Activated CD8-positive, alpha-beta T cell treated with anti-CD3 and anti-CD28 coated beads for 36 hours (primary cell): ENCODE data around the gene SIRPB2. TPM values are rescaled to one million over a fixed set of nuclear protein-coding genes. Genes with fewer than 3 reads are reported as not detected.

Experiments used
- ATAC-seq: fragments of 200-7000 bp; cut with Tn5 transposase; one replicate; pipeline ENCODE4 v1.10.0; 2021; ENCODE audit warnings: mild to moderate bottlenecking, moderate library complexity
- CTCF ChIA-PET: fragments of 350-600 bp; sonication (Branson Sonifier 250); formaldehyde crosslinking; loops from one replicate; lab custom pipeline; 2021; ENCODE audit warnings: antibody characterized with exemption; lab: Charles Lee
- POLR2A ChIA-PET: fragments of 350-600 bp; sonication (Branson Sonifier 250); formaldehyde crosslinking; loops from one replicate; lab custom pipeline; 2021; ENCODE audit warnings: antibody characterized with exemption; lab: Charles Lee
- DNase-seq: peaks from one replicate; pipeline ENCODE4 v3.0.0-alpha.2; 2020
- H3K27ac Mint-ChIP-seq: one replicate; pipeline ENCODE4 v1.8.0; 2021; ENCODE audit warnings: mild to moderate bottlenecking, mixed read lengths
- H3K27me3 Mint-ChIP-seq: one replicate; pipeline ENCODE4 v1.8.0; 2021; ENCODE audit warnings: mixed read lengths
- H3K36me3 Mint-ChIP-seq: one replicate; pipeline ENCODE4 v1.8.0; 2021; ENCODE audit warnings: low read depth, mixed read lengths
- H3K4me1 Mint-ChIP-seq: one replicate; pipeline ENCODE4 v1.8.0; 2021; ENCODE audit warnings: low read depth, mixed read lengths
- H3K4me3 Mint-ChIP-seq: one replicate; pipeline ENCODE4 v1.8.0; 2021; ENCODE audit warnings: mild to moderate bottlenecking, moderate library complexity, mixed read lengths
- H3K9me3 Mint-ChIP-seq: one replicate; pipeline ENCODE4 v1.8.0; 2021; ENCODE audit warnings: mixed read lengths
- CTCF ChIP-seq: fragments of 200-600 bp; IDR thresholded peaks from one replicate; pipeline ENCODE4 v1.8.0; 2022; ENCODE audit warnings: antibody characterized with exemption, mild to moderate bottlenecking
- intact Hi-C: fragments of 100-400 bp; cut with micrococcal nuclease; formaldehyde crosslinking; loops from one replicate; pipeline ENCODE4 v1.10.0; 2022
- total RNA-seq, 2 experiments: library from RNA; stranded (reverse); gene quantifications; one replicate each; pipeline ENCODE4 v1.2.3, GENCODE V29; 2021

The SIRPB2 gene
- total RNA-seq, 2 experiments from 2014 or later, result not detected

GRCh38 chr20:1448081-1448620, 43.1 kb downstream of the SIRPB2 start:
- H3K9me3 Mint-ChIP-seq, result no peaks in the 10 kb centered on the region
- no peaks in the 10 kb centered on the region for H3K4me1 Mint-ChIP-seq
- H3K4me3 Mint-ChIP-seq, result no peak overlapping the region
- ChIA-PET POLR2A (interaction anchor here (1.1 to 1.3 kb wide), 2 partner anchors 13 to 18 kb away, joined by 4 to 5 read pairs; no protein-coding TSS in a partner anchor), CTCF (interaction anchor here (1.2 to 6.0 kb wide), 7 partner anchors 10 to 329 kb away, joined by 3 to 36 read pairs (median 6); partner anchors contain the start of gene NSFL1C)
- H3K27ac Mint-ChIP-seq, result no peak overlapping the region
- H3K36me3 Mint-ChIP-seq, result peaks cover 61% of the 10 kb centered on the region
- H3K27me3 Mint-ChIP-seq, result no peaks in the 10 kb centered on the region
- ATAC-seq (no peak), DNase-seq (no peak)
- intact Hi-C loops, result no loop called here
- no peak for TF ChIP-seq CTCF

- ATAC-seq, result no peak
- CTCF ChIA-PET, result interaction anchor here (0.6 to 6.0 kb wide), 2 partner anchors 8 to 57 kb away, joined by 3 to 36 read pairs; no protein-coding TSS in a partner anchor
These were observed 44.7 kb downstream of the SIRPB2 start for GRCh38 chr20:1446536-1446935.

GRCh38 chr20:1443085-1443484, 48.1 kb downstream of the SIRPB2 start:
- Mint-ChIP-seq H3K4me1 (peaks cover 10% of the 10 kb centered on the region), H3K27me3 (no peaks in the 10 kb centered on the region), H3K4me3 (no peak overlapping the region), H3K9me3 (no peaks in the 10 kb centered on the region), H3K36me3 (peaks cover 41% of the 10 kb centered on the region), H3K27ac (no peak overlapping the region)
- POLR2A ChIA-PET, result interaction anchor here (1.3 kb wide), 1 partner anchor 23 kb away, joined by 4 read pairs; no protein-coding TSS in a partner anchor
- DNase-seq, result no peak
- ATAC-seq, result no peak
- TF ChIP-seq CTCF, result no peak
- intact Hi-C loops, result no loop called here
- CTCF ChIA-PET, result interaction anchor here (1.5 kb wide), 1 partner anchor 130 kb away, joined by 3 read pairs; no protein-coding TSS in a partner anchor

More at GRCh38 chr20:1446536-1446935, 44.7 kb downstream of the SIRPB2 start:
- intact Hi-C loops, result no loop called here
- peaks cover 58% of the 10 kb centered on the region for H3K36me3 Mint-ChIP-seq
- H3K4me3 Mint-ChIP-seq, result no peak overlapping the region
- H3K27ac Mint-ChIP-seq, result no peak overlapping the region
- POLR2A ChIA-PET, result no interaction called here
- H3K4me1 Mint-ChIP-seq, result peaks cover 4% of the 10 kb centered on the region
- no peak for TF ChIP-seq CTCF
- DNase-seq, result no peak
- H3K9me3 Mint-ChIP-seq, result no peaks in the 10 kb centered on the region
- H3K27me3 Mint-ChIP-seq, result no peaks in the 10 kb centered on the region

- H3K27ac Mint-ChIP-seq, result no peak overlapping the region
- H3K4me3 Mint-ChIP-seq, result no peak overlapping the region
- no peaks in the 10 kb centered on the region for H3K27me3 Mint-ChIP-seq
- peaks cover 39% of the 10 kb centered on the region for H3K36me3 Mint-ChIP-seq
- ChIA-PET CTCF (no interaction called here), POLR2A (no interaction called here)
- peaks cover 12% of the 10 kb centered on the region for H3K4me1 Mint-ChIP-seq
- intact Hi-C loops, result no loop called here
- no peak for ATAC-seq
- no peaks in the 10 kb centered on the region for H3K9me3 Mint-ChIP-seq
- TF ChIP-seq CTCF, result no peak
- DNase-seq, result no peak
These were observed 48.9 kb downstream of the SIRPB2 start for GRCh38 chr20:1442304-1442703.

GRCh38 chr20:1441133-1441532, 50.1 kb downstream of the SIRPB2 start:
- H3K27ac Mint-ChIP-seq, result no peak overlapping the region

More at GRCh38 chr20:1441133-1441532, 50.1 kb downstream of the SIRPB2 start:
- H3K4me3 Mint-ChIP-seq, result no peak overlapping the region
- no peaks in the 10 kb centered on the region for H3K9me3 Mint-ChIP-seq
- no peaks in the 10 kb centered on the region for H3K27me3 Mint-ChIP-seq
- peaks cover 33% of the 10 kb centered on the region for H3K36me3 Mint-ChIP-seq
- ChIA-PET POLR2A (interaction anchor here (0.8 kb wide), 1 partner anchor 15 kb away, joined by 3 read pairs; no protein-coding TSS in a partner anchor), CTCF (interaction anchor here (0.7 to 1.3 kb wide), 5 partner anchors 25 to 336 kb away, joined by 3 to 6 read pairs (median 4); partner anchors contain the start of gene NSFL1C)
- H3K4me1 Mint-ChIP-seq, result peaks cover 15% of the 10 kb centered on the region
- no peak for TF ChIP-seq CTCF
- no peak for ATAC-seq
- intact Hi-C loops, result no loop called here
- no peak for DNase-seq
